Thoracic aorta (tissue), 2 donors: Measurements from ENCODE around the gene HECTD2. TPM values are rescaled to one million over a fixed set of nuclear protein-coding genes. Genes with fewer than 3 reads are reported as not detected.
"Not testable (repeated sequence)": the region's sequence is repeated elsewhere in the genome, so short reads cannot be mapped to it uniquely, and the experiment has no call there.

Source experiments
- ATAC-seq: fragments of 150-250 bp; one replicate; pipeline ENCODE4 v1.8.0; 2017; ENCODE audit warnings: low read depth; ENCODE audit not compliant: insufficient number of reproducible peaks, low FRiP score
- DNase-seq: peaks from one replicate; pipeline ENCODE4 v3.0.0-alpha.2; 2020; ENCODE audit warnings: low spot score
- H3K27ac ChIP-seq, 2 donors: fragments of 200-600 bp; sonication (generic); 1 replicate in 1 of 2; 2 replicates in 1 of 2; pipeline ENCODE4 v1.5.1; 2016; ENCODE audit warnings: mild to moderate bottlenecking in 2 of 2, moderate library complexity in 2 of 2
- H3K27me3 ChIP-seq: fragments of 200-600 bp; sonication (generic); replicated peaks from 2 replicates; pipeline ENCODE4 v1.6.0; 2016; ENCODE audit warnings: mild to moderate bottlenecking; ENCODE audit not compliant: insufficient read depth
- H3K36me3 ChIP-seq: fragments of 200-600 bp; sonication (generic); one replicate; pipeline ENCODE4 v1.5.1; 2016
- H3K4me1 ChIP-seq, 2 donors: fragments of 200-600 bp; sonication (generic); 1 replicate in 1 of 2; 2 replicates in 1 of 2; pipeline versions ENCODE4 v1.5.1 to v1.6.0; 2016; ENCODE audit warnings: low read depth in 2 of 2, mild to moderate bottlenecking in 1 of 2; ENCODE audit not compliant: control insufficient read depth in 1 of 2
- H3K4me3 ChIP-seq: fragments of 200-600 bp; sonication (generic); 2 replicates; pipeline ENCODE4 v1.5.1; 2016; ENCODE audit warnings: mild to moderate bottlenecking
- H3K9me3 ChIP-seq: fragments of 200-600 bp; sonication (generic); 2 replicates; pipeline ENCODE4 v1.5.1; 2016
- CTCF ChIP-seq: fragments of 200-600 bp; sonication (generic); IDR thresholded peaks from one replicate; pipeline ENCODE4 v1.5.1; 2019; ENCODE audit warnings: antibody characterized with exemption
- total RNA-seq, 2 donors: library from RNA; depleted of rRNA; stranded (reverse); fragments of >200 nt; gene quantifications; one replicate each; pipeline versions ENCODE4 v1.1.0 to v1.2.3, GENCODE V29; 2016

HECTD2 gene
- total RNA-seq, 2 donors from 2014 or later, result 35.9 to 48.0 TPM

- H3K4me3 ChIP-seq, result peak overlapping the region; percentile 26
- no peaks in the 10 kb centered on the region for H3K27me3 ChIP-seq
- DNase-seq, result no peak
- TF ChIP-seq CTCF, result no peak
- no peaks in the 10 kb centered on the region for H3K9me3 ChIP-seq
- no peak overlapping the region for H3K27ac ChIP-seq
- peaks cover 3 to 17% of the 10 kb centered on the region in 2 donors for H3K4me1 ChIP-seq
- H3K36me3 ChIP-seq, result no peaks in the 10 kb centered on the region
- ATAC-seq, result no peak
These were observed 28.8 kb upstream of the HECTD2 start for GRCh38 chr10:91381257-91381891.

- no peak overlapping the region for H3K27ac ChIP-seq
- H3K9me3 ChIP-seq, result no peaks in the 10 kb centered on the region
- no peaks in the 10 kb centered on the region for H3K27me3 ChIP-seq
- no peak for TF ChIP-seq CTCF
- H3K4me3 ChIP-seq, result no peak overlapping the region
- no peaks in the 10 kb centered on the region for H3K36me3 ChIP-seq
- no peak for ATAC-seq
- peaks cover 3 to 23% of the 10 kb centered on the region in 2 donors for H3K4me1 ChIP-seq
- DNase-seq, result no peak
These were observed 24.6 kb upstream of the HECTD2 start for GRCh38 chr10:91385306-91386085.

- Histone ChIP-seq H3K4me3 (peak overlapping the region; percentile 64), H3K27ac (no peak overlapping the region), H3K36me3 (no peaks in the 10 kb centered on the region), H3K9me3 (no peaks in the 10 kb centered on the region), H3K4me1 (peaks cover 0 to 6% of the 10 kb centered on the region in 2 donors), H3K27me3 (no peaks in the 10 kb centered on the region)
- ATAC-seq, result peak; percentile 68
- TF ChIP-seq CTCF, result peak; percentile 70
- no peak for DNase-seq
These were observed 20.3 kb upstream of the HECTD2 start for GRCh38 chr10:91389636-91390512.

GRCh38 chr10:91390513-91390825 is 19.7 kb upstream of the HECTD2 start:
- not testable (repeated sequence) for DNase-seq, H3K27me3 ChIP-seq, H3K4me1 ChIP-seq, H3K9me3 ChIP-seq, H3K4me3 ChIP-seq, ATAC-seq, H3K36me3 ChIP-seq, H3K27ac ChIP-seq

- Histone ChIP-seq H3K27me3 (no peaks in the 10 kb centered on the region), H3K27ac (no peak overlapping the region), H3K9me3 (no peaks in the 10 kb centered on the region), H3K4me1 (peaks cover 0 to 6% of the 10 kb centered on the region in 2 donors), H3K36me3 (no peaks in the 10 kb centered on the region), H3K4me3 (no peak overlapping the region)
- no peak for DNase-seq
- TF ChIP-seq CTCF, result no peak
- ATAC-seq, result no peak
These were observed 18.2 kb upstream of the HECTD2 start for GRCh38 chr10:91391920-91392319.
